Activated CD4-positive, alpha-beta T cell treated with anti-CD3 and anti-CD28 coated beads, Interleukin-2, amount 50 U/mL, for 4 hours (primary cell): ENCODE measurements around the gene MPG.

ENCODE experiments used
- DNase-seq, 2 experiments: peaks; one replicate each; pipeline ENCODE4 v3.0.0-alpha.2; 2020

MPG gene

GRCh38 chr16:85865-86264, 7.8 kb downstream of the MPG start:
- no peak for DNase-seq

GRCh38 chr16:86483-86952, 8.5 kb downstream of the MPG start:
- no peak for DNase-seq

GRCh38 chr16:88613-89012, 10.6 kb downstream of the MPG start:
- no peak for DNase-seq

GRCh38 chr16:89391-90302, 11.6 kb downstream of the MPG start:
- DNase-seq, result no peak

- DNase-seq, result no peak
These were observed 13.5 kb downstream of the MPG start for GRCh38 chr16:91484-91883.

- DNase-seq, result no peak
These were observed 14.7 kb downstream of the MPG start for GRCh38 chr16:92431-93339.

- DNase-seq, result no peak
These were observed 16.9 kb downstream of the MPG start for GRCh38 chr16:94918-95265.

- peak; percentile 83 to 84 for DNase-seq
These were observed 18.9 kb downstream of the MPG start for GRCh38 chr16:96935-97381.

- no peak for DNase-seq
These were observed 19.8 kb downstream of the MPG start for GRCh38 chr16:97822-98221.

- DNase-seq, result no peak
These were observed 23.0 kb downstream of the MPG start for GRCh38 chr16:100989-101388.

GRCh38 chr16:101586-101985, 23.6 kb downstream of the MPG start:
- DNase-seq, result no peak

- no peak for DNase-seq
These were observed 24.2 kb downstream of the MPG start for GRCh38 chr16:102060-102855.

GRCh38 chr16:104355-104754, 26.3 kb downstream of the MPG start:
- no peak for DNase-seq

GRCh38 chr16:104928-105327, 26.9 kb downstream of the MPG start:
- DNase-seq, result no peak

GRCh38 chr16:105521-105920, 27.5 kb downstream of the MPG start:
- DNase-seq, result no peak

GRCh38 chr16:106623-107324, 28.7 kb downstream of the MPG start:
- peak; percentile 34 to 43 for DNase-seq

- no peak for DNase-seq
These were observed 34.3 kb downstream of the MPG start for GRCh38 chr16:112153-112840.

GRCh38 chr16:114327-114726, 36.3 kb downstream of the MPG start:
- no peak for DNase-seq

- no peak for DNase-seq
These were observed 38.0 kb downstream of the MPG start for GRCh38 chr16:116015-116414.

GRCh38 chr16:117379-118365, 39.6 kb downstream of the MPG start:
- DNase-seq, result peak; percentile 65
